Small intestine (tissue), 7 donors: Measurements from ENCODE around the gene UBE2E2. TPM values are rescaled to one million over a fixed set of nuclear protein-coding genes. Genes with fewer than 3 reads are reported as not detected.

Source experiments
- DNase-seq, 2 donors: peaks; one replicate each; pipeline versions ENCODE4 v3.0.0 to v3.0.0-alpha.2; 2013
- FAIRE-seq: peaks from 2 replicates; lab custom pipeline; 2012; peaks lifted over from hg19 to GRCh38; lab: Jason Lieb, UNC
- H3K27ac ChIP-seq, 3 donors: one replicate each; pipeline ENCODE4 v1.5.1; 2013; ENCODE audit warnings: low read length in 2 of 3, mild to moderate bottlenecking in 2 of 3, control low read depth in 1 of 3, inconsistent platforms in 1 of 3, low read depth in 1 of 3, moderate library complexity in 1 of 3
- H3K27me3 ChIP-seq, 3 donors: one replicate each; pipeline ENCODE4 v1.6.1; 2013; ENCODE audit warnings: low read length in 3 of 3, inconsistent platforms in 1 of 3; ENCODE audit not compliant: control insufficient read depth in 3 of 3, insufficient read depth in 3 of 3
- H3K36me3 ChIP-seq, 3 donors: one replicate each; pipeline ENCODE4 v1.6.1; 2013; ENCODE audit warnings: low read length in 3 of 3, inconsistent platforms in 1 of 3, low read depth in 1 of 3, mild to moderate bottlenecking in 1 of 3, moderate library complexity in 1 of 3; ENCODE audit not compliant: control insufficient read depth in 3 of 3, insufficient read depth in 2 of 3
- H3K4me1 ChIP-seq, 3 donors: one replicate each; pipeline ENCODE4 v1.6.1; 2013; ENCODE audit warnings: low read length in 2 of 3, inconsistent platforms in 1 of 3, low read depth in 1 of 3, mild to moderate bottlenecking in 1 of 3, moderate library complexity in 1 of 3; ENCODE audit not compliant: control insufficient read depth in 3 of 3, insufficient read depth in 2 of 3
- H3K4me3 ChIP-seq, 3 donors: one replicate each; pipeline ENCODE4 v1.5.1; 2013; ENCODE audit warnings: low read length in 3 of 3, control low read depth in 1 of 3, inconsistent platforms in 1 of 3, low read depth in 1 of 3, mild to moderate bottlenecking in 1 of 3, moderate library complexity in 1 of 3
- H3K9me3 ChIP-seq, 2 donors: one replicate each; pipeline ENCODE4 v1.6.1; 2013; ENCODE audit warnings: low read depth in 1 of 2, low read length in 1 of 2; ENCODE audit not compliant: control insufficient read depth in 2 of 2, insufficient read depth in 1 of 2
- WGBS, 3 donors: extraction: QIAGEN DNeasy Blood & Tissue Kit; methylation state at CpG; one replicate each; pipeline ENCODE4 v1.1.7; 2013; 5-methylcytosine and 5-hydroxymethylcytosine counted together
- polyA plus RNA-seq, 4 donors: library from polyadenylated mRNA; stranded (reverse) in 3 of 4; unstranded in 1 of 4; fragments of 200-250 nt in 3 of 4; fragments of 120-200 nt in 1 of 4; gene quantifications; one replicate each; pipeline versions ENCODE4 v1.2.1 to v1.2.3, GENCODE V29; 2013
- donor health status: healthy with polysubstance abuse.
- donor health status: control.
- donor health status: control.
- donor health status: Bipolar disorder and iron deficiency.
- donor health status: healthy.

UBE2E2 gene
- polyA plus RNA-seq, 4 donors = 1.1 to 10.2 (median 7.7) TPM

- H3K36me3 ChIP-seq = peaks cover 0 to under 1% (median 0%) of the 10 kb centered on the region in 3 donors
- no peaks in the 10 kb centered on the region for H3K27me3 ChIP-seq
- FAIRE-seq (no peak), DNase-seq (peak in 1 of 2 donors; percentile 49)
- no peaks in the 10 kb centered on the region for H3K4me1 ChIP-seq
- no peak overlapping the region for H3K27ac ChIP-seq
- H3K9me3 ChIP-seq = peaks cover 0 to 4% of the 10 kb centered on the region in 2 donors
- no peak overlapping the region for H3K4me3 ChIP-seq
These were observed 288.9 kb downstream of the UBE2E2 start for GRCh38 chr3:23492057-23492456.

- Histone ChIP-seq H3K4me1 (no peaks in the 10 kb centered on the region), H3K4me3 (no peak overlapping the region), H3K36me3 (no peaks in the 10 kb centered on the region), H3K27me3 (no peaks in the 10 kb centered on the region), H3K27ac (no peak overlapping the region), H3K9me3 (no peaks in the 10 kb centered on the region)
- no peak for DNase-seq
- no peak for FAIRE-seq
These were observed 290.8 kb downstream of the UBE2E2 start for GRCh38 chr3:23493889-23494288.

GRCh38 chr3:23494967-23495366 lies 291.8 kb downstream of the UBE2E2 start:
- WGBS, 3 donors = 61 to 100% (median 93%) methylated on average over 1 of the region's 1 CpG
- H3K27me3 ChIP-seq = no peaks in the 10 kb centered on the region
- H3K27ac ChIP-seq = no peak overlapping the region
- DNase-seq (no peak), FAIRE-seq (no peak)
- no peak overlapping the region for H3K4me3 ChIP-seq
- H3K36me3 ChIP-seq = no peaks in the 10 kb centered on the region
- H3K9me3 ChIP-seq = no peaks in the 10 kb centered on the region
- H3K4me1 ChIP-seq = no peaks in the 10 kb centered on the region

GRCh38 chr3:23495507-23495906 lies 292.4 kb downstream of the UBE2E2 start:
- H3K27me3 ChIP-seq = no peaks in the 10 kb centered on the region

GRCh38 chr3:23496165-23496564 lies 293.0 kb downstream of the UBE2E2 start:
- H3K4me3 ChIP-seq = no peak overlapping the region
- no peaks in the 10 kb centered on the region for H3K4me1 ChIP-seq
- no peak for DNase-seq
- 47 to 70% (median 61%) methylated on average over 1 of the region's 1 CpG for WGBS, 3 donors
- FAIRE-seq = no peak
- H3K27me3 ChIP-seq = no peaks in the 10 kb centered on the region
- H3K36me3 ChIP-seq = no peaks in the 10 kb centered on the region
- no peak overlapping the region for H3K27ac ChIP-seq
- H3K9me3 ChIP-seq = no peaks in the 10 kb centered on the region

More at GRCh38 chr3:23495507-23495906, 292.4 kb downstream of the UBE2E2 start:
- Histone ChIP-seq H3K9me3 (no peaks in the 10 kb centered on the region), H3K36me3 (no peaks in the 10 kb centered on the region), H3K4me3 (no peak overlapping the region), H3K27ac (no peak overlapping the region), H3K4me1 (no peaks in the 10 kb centered on the region)
- no peak for FAIRE-seq
- peak in 1 of 2 donors; percentile 13 for DNase-seq
- 16 to 64% (median 41%) methylated on average over 1 of the region's 1 CpG for WGBS, 3 donors

- 91 to 93% (median 92%) methylated on average over 5 of the region's 5 CpGs for WGBS, 3 donors
- H3K36me3 ChIP-seq = no peaks in the 10 kb centered on the region
- H3K27ac ChIP-seq = no peak overlapping the region
- no peaks in the 10 kb centered on the region for H3K4me1 ChIP-seq
- H3K27me3 ChIP-seq = no peaks in the 10 kb centered on the region
- no peak for DNase-seq
- no peaks in the 10 kb centered on the region for H3K9me3 ChIP-seq
- no peak for FAIRE-seq
- H3K4me3 ChIP-seq = no peak overlapping the region
These were observed 294.0 kb downstream of the UBE2E2 start for GRCh38 chr3:23497156-23497555.

GRCh38 chr3:23501201-23501802 lies 298.2 kb downstream of the UBE2E2 start:
- H3K27me3 ChIP-seq = no peaks in the 10 kb centered on the region
- WGBS, 3 donors = 78 to 83% (median 80%) methylated on average over 4 of the region's 4 CpGs
- DNase-seq (no peak), FAIRE-seq (no peak)
- no peak overlapping the region for H3K27ac ChIP-seq
- H3K4me1 ChIP-seq = no peaks in the 10 kb centered on the region
- H3K4me3 ChIP-seq = no peak overlapping the region
- no peaks in the 10 kb centered on the region for H3K36me3 ChIP-seq
- H3K9me3 ChIP-seq = no peaks in the 10 kb centered on the region

- WGBS, 3 donors = 12 to 69% (median 53%) methylated on average over 5 of the region's 5 CpGs
- DNase-seq = peak; percentile 7 to 52
These were observed 305.3 kb downstream of the UBE2E2 start for GRCh38 chr3:23508464-23508863.

GRCh38 chr3:23518441-23518840 lies 315.3 kb downstream of the UBE2E2 start:
- 71 to 91% (median 80%) methylated on average over 2 of the region's 2 CpGs for WGBS, 3 donors
- Histone ChIP-seq H3K27me3 (no peaks in the 10 kb centered on the region), H3K9me3 (no peaks in the 10 kb centered on the region), H3K27ac (no peak overlapping the region), H3K4me1 (no peaks in the 10 kb centered on the region), H3K36me3 (no peaks in the 10 kb centered on the region), H3K4me3 (no peak overlapping the region)
- FAIRE-seq = no peak
- DNase-seq = no peak

More at GRCh38 chr3:23508464-23508863, 305.3 kb downstream of the UBE2E2 start:
- H3K9me3 ChIP-seq = no peaks in the 10 kb centered on the region
- no peak overlapping the region for H3K27ac ChIP-seq
- no peaks in the 10 kb centered on the region for H3K36me3 ChIP-seq
- no peak overlapping the region for H3K4me3 ChIP-seq
- no peaks in the 10 kb centered on the region for H3K27me3 ChIP-seq
- H3K4me1 ChIP-seq = no peaks in the 10 kb centered on the region
- no peak for FAIRE-seq
